ENCODE measurements around the gene HS3ST3B1. TPM values are rescaled to one million over a fixed set of nuclear protein-coding genes. Genes with fewer than 3 reads are reported as not detected.

Gene HS3ST3B1
- total and polyA plus RNA-seq, 4 donors = 0.05 to 1.3 (median 0.63) TPM; not detected in 1

GRCh38 chr17:14352136-14352535, 51.3 kb downstream of the HS3ST3B1 start:
- 90 to 91% methylated on average over 2 of the region's 2 CpGs for WGBS, 2 donors
- H3K9me3 ChIP-seq (ENCODE audit: control insufficient read depth, low read length) = no peaks in the 10 kb centered on the region
- H3K4me1 ChIP-seq (ENCODE audit: control insufficient read depth in 1 of 2, insufficient read depth in 2 of 2, low read length in 2 of 2) = no peaks in the 10 kb centered on the region
- no peak for DNase-seq
- H3K27me3 ChIP-seq (ENCODE audit: control insufficient read depth in 1 of 2, insufficient read depth in 2 of 2, low read length in 1 of 2) = no peaks in the 10 kb centered on the region
- intact Hi-C loops (cut with DNase I) = no loop called here
- H3K27ac ChIP-seq (ENCODE audit: low read depth in 1 of 2, low read length in 2 of 2) = no peak overlapping the region
- no peaks in the 10 kb centered on the region for H3K36me3 ChIP-seq (ENCODE audit: control insufficient read depth in 1 of 2, insufficient read depth in 2 of 2, low read length in 1 of 2)
- H3K4me3 ChIP-seq (ENCODE audit: low read length in 2 of 2) = no peak overlapping the region
- no peak for ATAC-seq (ENCODE audit: low FRiP score)

GRCh38 chr17:14353861-14354474, 53.1 kb downstream of the HS3ST3B1 start:
- intact Hi-C loops (cut with DNase I) = no loop called here
- 4 to 13% methylated on average over 5 of the region's 5 CpGs for WGBS, 2 donors

GRCh38 chr17:14354807-14355206, 53.9 kb downstream of the HS3ST3B1 start:
- ATAC-seq (ENCODE audit: low FRiP score) = no peak
- Histone ChIP-seq H3K36me3 (ENCODE audit: control insufficient read depth in 1 of 2, insufficient read depth in 2 of 2, low read length in 1 of 2) (no peaks in the 10 kb centered on the region), H3K27me3 (ENCODE audit: control insufficient read depth in 1 of 2, insufficient read depth in 2 of 2, low read length in 1 of 2) (no peaks in the 10 kb centered on the region), H3K4me1 (ENCODE audit: control insufficient read depth in 1 of 2, insufficient read depth in 2 of 2, low read length in 2 of 2) (no peaks in the 10 kb centered on the region), H3K27ac (ENCODE audit: low read depth in 1 of 2, low read length in 2 of 2) (no peak overlapping the region), H3K4me3 (ENCODE audit: low read length in 2 of 2) (no peak overlapping the region), H3K9me3 (ENCODE audit: control insufficient read depth, low read length) (no peaks in the 10 kb centered on the region)
- WGBS, 2 donors = 81 to 90% methylated on average over 2 of the region's 2 CpGs
- no peak for DNase-seq
- intact Hi-C loops (cut with DNase I) = no loop called here

More at GRCh38 chr17:14353861-14354474, 53.1 kb downstream of the HS3ST3B1 start:
- no peaks in the 10 kb centered on the region for H3K36me3 ChIP-seq (ENCODE audit: control insufficient read depth in 1 of 2, insufficient read depth in 2 of 2, low read length in 1 of 2)
- H3K27me3 ChIP-seq (ENCODE audit: control insufficient read depth in 1 of 2, insufficient read depth in 2 of 2, low read length in 1 of 2) = no peaks in the 10 kb centered on the region
- H3K4me1 ChIP-seq (ENCODE audit: control insufficient read depth in 1 of 2, insufficient read depth in 2 of 2, low read length in 2 of 2) = no peaks in the 10 kb centered on the region
- no peak for ATAC-seq (ENCODE audit: low FRiP score)
- no peaks in the 10 kb centered on the region for H3K9me3 ChIP-seq (ENCODE audit: control insufficient read depth, low read length)
- DNase-seq = no peak
- no peak overlapping the region for H3K4me3 ChIP-seq (ENCODE audit: low read length in 2 of 2)
- no peak overlapping the region for H3K27ac ChIP-seq (ENCODE audit: low read depth in 1 of 2, low read length in 2 of 2)

- no peaks in the 10 kb centered on the region for H3K27me3 ChIP-seq (ENCODE audit: control insufficient read depth in 1 of 2, insufficient read depth in 2 of 2, low read length in 1 of 2)
- DNase-seq (no peak), ATAC-seq (ENCODE audit: low FRiP score) (no peak)
- no peak overlapping the region for H3K4me3 ChIP-seq (ENCODE audit: low read length in 2 of 2)
- no peaks in the 10 kb centered on the region for H3K9me3 ChIP-seq (ENCODE audit: control insufficient read depth, low read length)
- intact Hi-C loops (cut with DNase I) = no loop called here
- no peaks in the 10 kb centered on the region for H3K36me3 ChIP-seq (ENCODE audit: control insufficient read depth in 1 of 2, insufficient read depth in 2 of 2, low read length in 1 of 2)
- H3K4me1 ChIP-seq (ENCODE audit: control insufficient read depth in 1 of 2, insufficient read depth in 2 of 2, low read length in 2 of 2) = no peaks in the 10 kb centered on the region
- H3K27ac ChIP-seq (ENCODE audit: low read depth in 1 of 2, low read length in 2 of 2) = no peak overlapping the region
Measured at GRCh38 chr17:14355556-14355955, 54.7 kb downstream of the HS3ST3B1 start.

- ATAC-seq (ENCODE audit: low FRiP score) (no peak), DNase-seq (no peak)
- no peak overlapping the region for H3K27ac ChIP-seq (ENCODE audit: low read depth in 1 of 2, low read length in 2 of 2)
- intact Hi-C loops (cut with DNase I) = no loop called here
- H3K4me3 ChIP-seq (ENCODE audit: low read length in 2 of 2) = no peak overlapping the region
- H3K36me3 ChIP-seq (ENCODE audit: control insufficient read depth in 1 of 2, insufficient read depth in 2 of 2, low read length in 1 of 2) = no peaks in the 10 kb centered on the region
- no peaks in the 10 kb centered on the region for H3K27me3 ChIP-seq (ENCODE audit: control insufficient read depth in 1 of 2, insufficient read depth in 2 of 2, low read length in 1 of 2)
- H3K4me1 ChIP-seq (ENCODE audit: control insufficient read depth in 1 of 2, insufficient read depth in 2 of 2, low read length in 2 of 2) = no peaks in the 10 kb centered on the region
- no peaks in the 10 kb centered on the region for H3K9me3 ChIP-seq (ENCODE audit: control insufficient read depth, low read length)
- WGBS, 2 donors = 57 to 59% methylated on average over 8 of the region's 8 CpGs
Measured at GRCh38 chr17:14359163-14360020, 58.5 kb downstream of the HS3ST3B1 start.

GRCh38 chr17:14360856-14361255, 60.0 kb downstream of the HS3ST3B1 start:
- H3K36me3 ChIP-seq (ENCODE audit: control insufficient read depth in 1 of 2, insufficient read depth in 2 of 2, low read length in 1 of 2) = no peaks in the 10 kb centered on the region
- no peak overlapping the region for H3K27ac ChIP-seq (ENCODE audit: low read depth in 1 of 2, low read length in 2 of 2)
- DNase-seq (no peak), ATAC-seq (ENCODE audit: low FRiP score) (no peak)
- WGBS, 2 donors = 60 to 64% methylated on average over 4 of the region's 4 CpGs
- no peaks in the 10 kb centered on the region for H3K4me1 ChIP-seq (ENCODE audit: control insufficient read depth in 1 of 2, insufficient read depth in 2 of 2, low read length in 2 of 2)
- no peak overlapping the region for H3K4me3 ChIP-seq (ENCODE audit: low read length in 2 of 2)
- intact Hi-C loops (cut with DNase I) = no loop called here
- no peaks in the 10 kb centered on the region for H3K9me3 ChIP-seq (ENCODE audit: control insufficient read depth, low read length)
- no peaks in the 10 kb centered on the region for H3K27me3 ChIP-seq (ENCODE audit: control insufficient read depth in 1 of 2, insufficient read depth in 2 of 2, low read length in 1 of 2)

- H3K9me3 ChIP-seq (ENCODE audit: control insufficient read depth, low read length) = no peaks in the 10 kb centered on the region
- H3K27me3 ChIP-seq (ENCODE audit: control insufficient read depth in 1 of 2, insufficient read depth in 2 of 2, low read length in 1 of 2) = no peaks in the 10 kb centered on the region
- no peaks in the 10 kb centered on the region for H3K36me3 ChIP-seq (ENCODE audit: control insufficient read depth in 1 of 2, insufficient read depth in 2 of 2, low read length in 1 of 2)
- H3K4me3 ChIP-seq (ENCODE audit: low read length in 2 of 2) = no peak overlapping the region
- H3K4me1 ChIP-seq (ENCODE audit: control insufficient read depth in 1 of 2, insufficient read depth in 2 of 2, low read length in 2 of 2) = no peaks in the 10 kb centered on the region
- intact Hi-C loops (cut with DNase I) = no loop called here
- H3K27ac ChIP-seq (ENCODE audit: low read depth in 1 of 2, low read length in 2 of 2) = no peak overlapping the region
- 33 to 54% methylated on average over 2 of the region's 2 CpGs for WGBS, 2 donors
- no peak for ATAC-seq (ENCODE audit: low FRiP score)
- DNase-seq = no peak
Measured at GRCh38 chr17:14361470-14361869, 60.6 kb downstream of the HS3ST3B1 start.

GRCh38 chr17:14361945-14362508, 61.1 kb downstream of the HS3ST3B1 start:
- H3K27me3 ChIP-seq (ENCODE audit: control insufficient read depth in 1 of 2, insufficient read depth in 2 of 2, low read length in 1 of 2) = no peaks in the 10 kb centered on the region
- intact Hi-C loops (cut with DNase I) = no loop called here
- no peak for ATAC-seq (ENCODE audit: low FRiP score)
- no peaks in the 10 kb centered on the region for H3K9me3 ChIP-seq (ENCODE audit: control insufficient read depth, low read length)
- H3K27ac ChIP-seq (ENCODE audit: low read depth in 1 of 2, low read length in 2 of 2) = no peak overlapping the region
- DNase-seq = no peak
- WGBS, 2 donors = 68 to 70% methylated on average over 2 of the region's 2 CpGs
- no peaks in the 10 kb centered on the region for H3K36me3 ChIP-seq (ENCODE audit: control insufficient read depth in 1 of 2, insufficient read depth in 2 of 2, low read length in 1 of 2)
- no peaks in the 10 kb centered on the region for H3K4me1 ChIP-seq (ENCODE audit: control insufficient read depth in 1 of 2, insufficient read depth in 2 of 2, low read length in 2 of 2)
- no peak overlapping the region for H3K4me3 ChIP-seq (ENCODE audit: low read length in 2 of 2)

GRCh38 chr17:14366199-14366598, 65.3 kb downstream of the HS3ST3B1 start:
- Histone ChIP-seq H3K36me3 (ENCODE audit: control insufficient read depth in 1 of 2, insufficient read depth in 2 of 2, low read length in 1 of 2) (no peaks in the 10 kb centered on the region), H3K27me3 (ENCODE audit: control insufficient read depth in 1 of 2, insufficient read depth in 2 of 2, low read length in 1 of 2) (no peaks in the 10 kb centered on the region), H3K9me3 (ENCODE audit: control insufficient read depth, low read length) (peaks cover 1% of the 10 kb centered on the region), H3K27ac (ENCODE audit: low read depth in 1 of 2, low read length in 2 of 2) (no peak overlapping the region), H3K4me3 (ENCODE audit: low read length in 2 of 2) (no peak overlapping the region), H3K4me1 (ENCODE audit: control insufficient read depth in 1 of 2, insufficient read depth in 2 of 2, low read length in 2 of 2) (no peaks in the 10 kb centered on the region)
- intact Hi-C loops (cut with DNase I) = no loop called here
- no peak for DNase-seq
- no peak for ATAC-seq (ENCODE audit: low FRiP score)
- WGBS, 2 donors = 64 to 69% methylated on average over 3 of the region's 3 CpGs
